Hypothalamus (tissue), 51 donors: ENCODE measurements around the gene CFAP161.
A peak's percentile ranks its signal among the peaks of the same experiment; 100 is the strongest.
"Not testable (repeated sequence)": the region's sequence is repeated elsewhere in the genome, so short reads cannot be mapped to it uniquely, and the experiment has no call there.

Experiments
- DNase-seq, 51 donors: peaks; one replicate each; lab custom pipeline; 2025; lab: John Stamatoyannopoulos, UW

CFAP161 gene

DNA sequence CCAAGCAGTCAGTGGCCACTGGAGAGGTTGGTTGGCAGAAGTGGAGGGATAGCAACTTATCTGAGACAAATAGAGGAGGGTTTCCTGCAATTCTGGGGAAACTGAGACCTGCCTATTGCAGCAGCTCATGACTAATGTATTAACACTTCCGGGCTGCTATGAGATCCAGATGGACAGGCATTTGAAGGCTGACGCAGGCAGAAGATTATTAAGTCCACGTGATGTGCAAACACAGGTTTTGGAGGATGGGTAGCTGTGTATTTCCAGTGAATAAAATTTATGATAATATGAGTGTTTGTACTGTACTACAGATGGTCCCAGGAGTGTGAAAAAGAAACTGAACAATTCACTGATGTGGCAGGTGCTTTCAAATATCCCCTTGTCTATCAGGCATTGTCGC is 28.5 kb upstream of the CFAP161 start:
- no peak for DNase-seq

GRCh38 chr15:81106560-81106959 is 27.5 kb upstream of the CFAP161 start:
- peak in 24 of 51 donors; percentile 2 to 58 (median 12) for DNase-seq

GRCh38 chr15:81107889-81108288 is 26.2 kb upstream of the CFAP161 start:
- DNase-seq = no peak

GRCh38 chr15:81108427-81108826 is 25.6 kb upstream of the CFAP161 start:
- peak in 10 of 51 donors; percentile 4 to 37 (median 10) for DNase-seq

- no peak for DNase-seq
Observed at GRCh38 chr15:81111018-81111417, 23.1 kb upstream of the CFAP161 start.

DNA sequence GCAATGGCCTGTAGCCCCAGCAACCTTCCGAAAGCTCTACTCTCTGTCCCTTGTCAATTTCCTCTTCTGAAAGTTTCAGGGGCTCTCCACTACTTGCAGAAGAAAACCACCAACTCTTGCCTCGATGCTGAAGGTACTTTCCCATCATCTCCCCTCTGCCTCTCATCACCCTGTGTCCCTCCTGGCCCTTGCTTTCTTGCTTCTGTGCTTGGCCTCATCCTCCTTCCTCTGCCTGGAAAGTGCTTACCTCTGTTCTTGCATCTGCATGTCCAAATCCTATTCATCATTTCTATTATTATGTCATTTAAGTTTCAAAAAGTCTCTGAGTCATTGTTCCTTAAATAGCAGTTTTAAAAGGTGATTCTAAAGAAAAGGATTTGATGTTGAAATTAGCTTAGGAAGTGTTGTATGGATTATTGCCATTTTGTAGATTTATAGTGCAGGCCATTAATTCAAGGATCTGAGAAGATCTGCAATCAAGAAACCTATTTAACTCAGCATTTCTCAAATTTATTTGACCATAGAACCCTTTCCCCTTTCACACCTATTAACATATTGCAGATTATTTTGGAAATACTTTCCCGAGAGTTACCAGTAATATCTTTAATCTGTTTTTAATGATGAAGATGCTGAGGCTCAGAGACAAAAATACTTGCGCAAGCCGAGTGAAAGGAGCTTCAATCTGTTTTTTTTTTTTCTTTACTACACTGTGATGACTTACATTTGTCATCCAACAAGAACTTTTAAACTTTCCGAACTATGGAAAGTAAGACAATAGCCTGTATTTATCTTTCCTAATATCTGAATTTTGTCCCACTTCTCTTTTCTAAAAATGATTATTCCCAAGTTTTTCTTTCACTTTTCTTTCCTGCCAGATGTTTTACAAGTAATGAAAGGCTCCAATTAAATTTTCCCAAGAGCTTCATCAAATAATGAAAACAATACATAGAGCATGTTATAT is 22.3 kb upstream of the CFAP161 start:
- no peak for DNase-seq

GRCh38 chr15:81113204-81113657 is 20.8 kb upstream of the CFAP161 start:
- no peak for DNase-seq

DNA sequence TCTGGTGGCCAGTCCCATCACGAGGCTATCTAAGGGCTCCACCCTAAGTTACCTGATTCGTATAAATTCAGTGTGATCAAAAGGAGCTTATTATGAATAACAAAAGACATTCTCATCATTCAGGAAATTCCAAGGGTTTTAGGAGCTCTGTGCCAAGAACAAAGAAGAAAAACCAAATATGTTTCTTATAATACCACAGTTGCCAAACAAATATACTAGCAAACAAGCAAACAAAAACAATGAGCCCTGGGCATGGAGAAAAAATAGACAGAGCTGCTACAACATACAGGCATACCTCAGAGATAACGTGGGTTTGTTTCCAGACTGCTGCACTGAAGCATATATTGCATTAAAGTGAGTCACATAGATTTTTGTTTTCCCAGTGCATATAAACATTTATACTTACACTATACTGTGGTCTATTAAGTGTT is 20.2 kb upstream of the CFAP161 start:
- DNase-seq = no peak

DNA sequence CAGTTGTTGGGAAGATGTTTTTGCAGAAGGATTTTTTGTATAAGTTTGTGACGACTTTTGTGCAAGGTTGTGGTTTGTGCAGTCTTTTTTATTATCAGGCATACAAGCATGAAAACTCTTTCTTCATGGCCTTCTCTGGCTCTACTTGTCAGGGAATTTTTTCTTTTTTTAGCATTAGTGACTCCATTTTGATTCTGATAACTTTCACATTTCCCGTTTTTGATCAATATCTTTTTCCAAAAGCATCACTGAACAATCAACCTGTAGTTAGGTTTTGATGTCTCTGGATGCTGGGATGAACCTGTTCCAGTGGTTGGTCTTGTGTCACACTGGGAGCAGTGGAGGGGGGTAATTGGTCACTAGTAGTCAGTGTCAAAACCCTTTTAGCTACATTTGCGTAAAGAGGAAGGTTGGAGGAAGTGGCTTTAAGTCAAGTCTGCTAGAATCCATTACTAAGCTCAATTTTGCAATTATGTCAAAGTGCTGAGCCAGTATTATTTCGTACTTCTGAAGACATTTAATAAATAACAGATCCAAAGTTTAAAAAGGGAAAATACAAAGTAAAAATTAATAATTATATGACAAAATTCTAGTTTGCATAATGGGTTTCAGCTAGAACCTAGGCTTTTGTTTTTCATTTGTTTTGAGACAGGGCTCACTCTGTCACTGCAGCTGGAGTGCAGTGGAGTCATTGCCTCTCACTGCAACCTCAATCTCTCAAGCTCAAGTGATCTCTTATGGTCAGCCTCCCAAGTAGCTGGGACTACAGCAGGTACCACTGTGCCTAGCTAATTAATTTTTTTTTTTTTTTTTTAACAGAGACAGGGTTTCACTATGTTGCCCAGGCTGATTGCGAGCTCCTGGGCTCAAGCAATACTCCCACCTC is 18.8 kb upstream of the CFAP161 start:
- no peak for DNase-seq

DNA sequence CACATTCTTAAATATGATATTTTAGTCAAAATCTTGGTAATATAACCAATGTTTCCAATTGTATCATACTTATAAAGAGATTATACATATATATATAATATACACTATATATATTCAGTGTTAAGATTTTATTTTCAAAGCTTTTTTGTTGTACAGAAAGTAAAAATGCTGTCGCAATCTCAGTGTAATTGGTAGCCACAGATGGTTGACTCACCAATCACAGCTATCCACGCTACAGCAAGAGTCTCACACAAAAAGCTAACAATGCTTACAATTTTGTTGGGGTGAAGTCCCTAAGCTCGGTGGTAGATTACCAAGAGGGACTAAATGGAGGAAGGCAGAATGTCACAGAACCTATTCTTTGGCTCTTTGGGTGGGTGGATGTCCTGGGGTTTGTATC is 16.9 kb upstream of the CFAP161 start:
- DNase-seq = no peak

DNA sequence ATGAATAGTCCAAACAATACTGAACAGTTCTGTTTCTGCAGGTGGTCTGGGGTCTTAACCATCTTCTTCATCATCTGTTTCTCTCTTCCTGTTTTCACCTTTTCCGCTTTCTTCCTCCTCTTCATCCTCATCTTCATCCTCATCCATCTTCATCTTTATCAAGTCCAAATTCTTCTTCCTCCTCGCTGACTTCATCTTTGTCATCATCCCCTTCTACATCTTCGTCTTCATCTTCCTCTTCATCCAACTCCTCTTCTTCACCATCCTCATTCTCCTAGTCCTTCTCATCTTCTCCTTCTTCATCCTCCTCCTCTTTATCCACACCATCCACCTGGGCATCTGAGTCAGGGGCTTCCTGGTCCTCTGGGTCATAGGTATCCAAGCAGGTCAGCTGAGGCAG is 16.5 kb upstream of the CFAP161 start:
- DNase-seq = no peak

GRCh38 chr15:81118361-81118760 is 15.7 kb upstream of the CFAP161 start:
- DNase-seq = no peak

DNA sequence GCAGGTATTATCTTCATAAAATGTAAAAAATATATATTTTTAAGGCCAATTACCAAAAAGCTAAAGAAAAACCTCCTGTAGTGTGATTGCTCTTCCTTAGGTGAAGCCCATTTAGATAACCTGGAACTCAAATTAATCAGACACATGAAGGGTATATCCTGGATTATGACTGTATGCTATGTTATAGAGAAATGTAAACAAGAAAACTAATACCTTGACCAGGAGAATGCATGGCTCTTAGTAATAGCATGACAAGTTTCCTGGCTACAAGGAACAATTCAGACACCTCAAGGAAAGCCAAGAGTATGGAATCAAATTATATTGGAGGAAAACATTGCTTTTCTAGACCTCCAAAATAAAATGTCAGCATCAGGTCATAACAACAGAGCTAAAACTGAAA is 14.0 kb upstream of the CFAP161 start:
- DNase-seq = no peak

DNA sequence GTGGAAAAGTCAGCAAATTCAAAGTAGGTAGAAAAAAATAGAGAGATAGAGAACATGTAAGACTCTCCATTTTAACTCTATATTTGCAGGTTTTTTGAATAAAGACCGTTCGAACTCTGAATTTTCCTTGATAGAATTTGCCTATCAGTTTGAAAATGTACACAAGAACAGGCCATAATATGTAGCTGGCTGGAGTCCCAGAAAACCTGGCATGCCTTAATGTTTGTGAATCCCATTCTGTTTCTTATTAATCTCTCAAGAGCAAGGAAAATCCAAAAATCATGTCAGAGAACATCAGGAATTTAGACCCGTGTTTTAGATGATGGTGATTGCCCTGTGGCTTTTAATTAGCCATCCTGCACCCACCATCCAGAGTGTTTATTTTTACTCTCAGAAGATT is 7.2 kb upstream of the CFAP161 start:
- DNase-seq = no peak

- not testable (repeated sequence) for DNase-seq
Observed at GRCh38 chr15:81141478-81141877, 7.4 kb downstream of the CFAP161 start.

GRCh38 chr15:81146006-81146405 is 11.9 kb downstream of the CFAP161 start:
- peak in 2 of 51 donors; percentile 0 to 18 for DNase-seq

DNA sequence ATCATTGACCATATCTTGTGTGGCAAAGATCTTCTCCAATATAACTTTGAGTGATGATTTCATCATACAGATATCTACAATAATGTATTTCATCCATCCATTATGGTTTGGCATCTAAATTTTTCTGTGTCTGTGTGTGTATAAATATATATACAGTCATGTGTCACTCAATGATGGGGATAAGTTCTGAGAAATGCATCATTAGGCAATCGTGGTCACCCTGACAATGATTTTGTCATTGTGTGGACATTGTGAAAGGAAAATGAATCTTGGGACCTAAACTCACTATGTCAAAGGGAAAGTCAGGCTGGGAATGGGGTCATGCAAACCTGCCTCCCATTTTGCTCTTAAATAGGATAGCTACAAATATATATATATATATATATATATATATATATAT is 12.4 kb downstream of the CFAP161 start:
- no peak for DNase-seq

DNA sequence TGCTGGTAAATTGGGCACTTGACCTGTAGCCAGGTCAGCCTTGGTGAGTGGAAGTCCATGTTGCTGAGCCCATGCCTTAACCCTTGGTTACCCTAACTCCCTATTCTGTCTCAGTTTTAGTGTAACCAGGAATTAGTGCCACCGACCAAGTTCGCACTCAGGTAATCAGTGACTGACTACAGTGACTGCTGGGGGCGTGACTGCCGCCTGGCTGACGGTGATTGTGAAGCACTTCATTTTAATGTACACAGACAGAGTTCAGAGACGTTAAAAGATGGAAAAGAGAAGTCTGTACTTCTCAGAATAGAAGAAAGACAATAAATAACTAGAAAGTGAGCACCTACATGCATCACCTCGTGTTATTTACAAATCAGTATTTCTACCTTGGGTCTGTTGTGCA is 17.3 kb downstream of the CFAP161 start:
- no peak for DNase-seq

DNA sequence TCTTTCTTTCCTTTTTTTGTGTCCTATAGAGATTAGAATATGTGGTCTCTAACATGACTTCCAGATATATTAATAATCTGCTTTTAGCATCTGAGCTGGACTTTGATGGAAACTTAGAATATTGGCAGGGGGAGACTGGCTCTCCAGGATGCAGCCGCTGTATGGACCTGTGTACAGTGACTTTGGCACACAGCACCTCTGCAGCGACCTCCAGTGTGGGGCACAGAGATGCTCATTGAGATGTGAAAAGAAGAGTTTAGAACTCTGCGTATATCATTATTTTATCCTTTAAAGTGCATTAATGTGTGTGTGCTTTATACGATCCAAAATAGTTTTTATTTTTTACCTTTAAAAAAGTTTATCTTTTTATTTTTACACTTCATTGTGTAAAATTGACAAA is 18.3 kb downstream of the CFAP161 start:
- DNase-seq = no peak

DNA sequence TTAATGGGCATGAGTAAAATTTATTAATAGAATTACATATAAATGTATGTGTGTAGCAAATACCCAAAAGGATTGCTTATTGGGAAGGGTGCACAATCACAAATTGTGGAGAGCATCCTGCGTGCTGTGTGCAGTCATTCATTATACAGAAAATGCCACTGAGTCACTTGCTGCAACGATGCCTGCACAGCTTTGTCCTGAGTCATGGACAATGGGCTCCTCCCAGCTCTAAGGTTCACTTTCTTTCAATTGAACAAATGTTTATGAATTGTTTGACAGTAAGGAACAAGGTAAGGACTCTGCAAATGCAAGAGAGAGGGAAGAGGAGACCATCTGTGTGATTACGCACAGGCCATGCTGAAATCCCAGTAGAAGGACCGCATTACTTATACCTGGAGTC is 18.7 kb downstream of the CFAP161 start:
- DNase-seq = no peak
